Epithelial cell of proximal tubule (primary cell): ENCODE data around the gene LATS2. TPM values are rescaled to one million over a fixed set of nuclear protein-coding genes. Genes with fewer than 3 reads are reported as not detected.

ENCODE experiments used
- DNase-seq: peaks from one replicate; pipeline ENCODE4 v3.0.0-alpha.2; 2011; ENCODE audit warnings: low read depth
- H3K4me3 ChIP-seq: 2 replicates; pipeline ENCODE4 v1.5.1; 2011; ENCODE audit warnings: low read depth, mild to moderate bottlenecking, low read length
- CTCF ChIP-seq: conservative IDR thresholded peaks from 2 replicates; pipeline ENCODE4 v1.5.1; 2012; ENCODE audit warnings: low read depth, mild to moderate bottlenecking, low read length
- total RNA-seq: library from RNA; depleted of rRNA; stranded (reverse); fragments of >200 nt; gene quantifications from 2 replicates; pipeline ENCODE4 v1.2.3, GENCODE V29; 2015

The LATS2 gene
- 17.1 and 22.1 TPM in 2 replicates for total RNA-seq

- TF ChIP-seq CTCF: peak; percentile 30
Observed at GRCh38 chr13:21061029-21061763, at the start of gene LATS2. Gene LATS2 (minus strand): TSS chr13:21061586. CDS start chr13:21046026, 15,560 bp downstream.

GRCh38 chr13:21109168-21109567 is 47.8 kb upstream of the LATS2 start:
- DNase-seq: no peak
- H3K4me3 ChIP-seq: no peak overlapping the region
- no peak for TF ChIP-seq CTCF

More at GRCh38 chr13:21061029-21061763, at the start of gene LATS2:
- DNase-seq: peak; percentile 20
- H3K4me3 ChIP-seq: peak within 1 kb of the TSS; percentile 92

DNA sequence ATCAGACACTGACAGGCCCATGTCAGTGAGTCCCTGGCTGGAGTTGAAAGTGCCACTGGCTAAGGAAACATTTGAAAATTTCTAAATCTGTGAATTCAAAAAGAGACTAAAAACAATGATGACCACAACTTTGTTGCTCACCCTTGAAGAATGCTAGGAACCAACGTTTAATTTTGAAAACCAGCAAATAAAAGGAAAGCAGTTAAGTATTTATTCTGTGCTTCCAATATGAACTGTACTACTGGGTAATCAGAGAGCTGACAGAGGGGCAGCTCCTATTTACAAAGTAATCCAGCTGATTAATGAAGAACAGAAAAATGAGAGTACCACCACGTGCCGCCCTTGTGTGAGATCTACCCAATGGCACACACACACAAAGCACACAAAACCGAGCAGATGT is 44.7 kb upstream of the LATS2 start:
- DNase-seq: peak; percentile 16

GRCh38 chr13:21104199-21105019 is 43.0 kb upstream of the LATS2 start:
- H3K4me3 ChIP-seq: no peak overlapping the region
- DNase-seq: no peak
- TF ChIP-seq CTCF: no peak

More for the DNA sequence above, 44.7 kb upstream of the LATS2 start:
- no peak overlapping the region for H3K4me3 ChIP-seq
- TF ChIP-seq CTCF: no peak

- no peak for TF ChIP-seq CTCF
- H3K4me3 ChIP-seq: no peak overlapping the region
Observed at GRCh38 chr13:21101865-21102576, 40.6 kb upstream of the LATS2 start.

DNA sequence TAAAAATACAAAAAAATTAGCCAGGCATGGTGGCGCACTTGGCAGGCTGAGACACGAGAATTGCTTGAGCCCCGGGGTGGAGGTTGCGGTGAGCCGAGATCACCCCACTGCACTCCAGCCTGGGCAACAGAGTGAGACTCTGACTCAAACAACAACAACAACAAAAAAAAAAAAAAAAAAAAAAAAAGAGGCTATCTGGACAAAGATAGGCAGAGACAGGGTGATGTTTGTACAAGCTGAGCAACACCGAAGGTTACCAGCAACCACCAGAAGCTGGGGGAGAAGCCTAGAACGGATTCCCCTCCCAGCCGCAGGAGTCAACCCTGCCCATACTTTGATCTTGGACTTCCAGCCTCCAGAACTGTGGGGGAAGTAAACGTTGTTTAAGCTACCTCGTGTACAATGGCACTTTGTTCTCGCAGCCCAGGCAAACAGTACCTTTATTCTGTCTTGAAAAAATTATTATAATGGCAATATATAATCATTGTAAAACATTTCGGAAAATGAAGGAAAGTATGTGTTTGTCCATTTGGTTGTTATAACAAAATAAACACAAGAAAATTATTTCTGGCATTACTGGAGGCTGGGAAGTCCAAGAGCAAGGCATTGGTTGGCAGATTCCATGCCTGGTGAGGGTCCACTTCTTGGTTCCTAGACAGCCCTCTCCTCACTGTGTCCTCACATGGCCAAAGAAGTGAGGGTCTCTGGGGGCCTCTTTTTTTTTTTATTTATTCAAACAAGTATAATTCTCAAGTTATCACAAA is 39.8 kb upstream of the LATS2 start:
- no peak overlapping the region for H3K4me3 ChIP-seq
- no peak for DNase-seq
- no peak for TF ChIP-seq CTCF

More at GRCh38 chr13:21101865-21102576, 40.6 kb upstream of the LATS2 start:
- no peak for DNase-seq
